Measurements from ENCODE around the gene ASB2.

DNA sequence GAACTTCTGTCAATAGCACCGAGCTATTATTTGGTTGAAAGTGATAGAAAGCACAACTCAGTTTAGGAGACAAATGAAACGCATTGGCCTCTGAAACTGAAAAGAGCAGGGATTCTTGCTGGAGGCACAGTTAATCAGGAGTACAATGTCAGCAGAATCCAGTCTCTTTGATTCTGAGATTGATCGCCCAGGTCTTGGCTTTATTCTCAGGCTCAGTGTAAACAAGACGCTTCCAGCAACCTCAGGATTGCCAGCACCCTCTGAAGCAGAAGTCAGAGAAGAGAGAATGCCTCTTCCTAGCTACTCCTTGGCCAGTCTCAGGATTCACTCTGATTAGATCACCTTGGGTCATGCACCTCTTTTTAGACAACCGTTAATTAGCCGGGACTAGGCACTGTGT lies 38.0 kb upstream of the ASB2 start:
- TF ChIP-seq POLR2AphosphoS5 (IDR thresholded peaks at IDR 0.05; ENCODE audit: low read depth): no peak
- TF ChIP-seq, protein P1, sequence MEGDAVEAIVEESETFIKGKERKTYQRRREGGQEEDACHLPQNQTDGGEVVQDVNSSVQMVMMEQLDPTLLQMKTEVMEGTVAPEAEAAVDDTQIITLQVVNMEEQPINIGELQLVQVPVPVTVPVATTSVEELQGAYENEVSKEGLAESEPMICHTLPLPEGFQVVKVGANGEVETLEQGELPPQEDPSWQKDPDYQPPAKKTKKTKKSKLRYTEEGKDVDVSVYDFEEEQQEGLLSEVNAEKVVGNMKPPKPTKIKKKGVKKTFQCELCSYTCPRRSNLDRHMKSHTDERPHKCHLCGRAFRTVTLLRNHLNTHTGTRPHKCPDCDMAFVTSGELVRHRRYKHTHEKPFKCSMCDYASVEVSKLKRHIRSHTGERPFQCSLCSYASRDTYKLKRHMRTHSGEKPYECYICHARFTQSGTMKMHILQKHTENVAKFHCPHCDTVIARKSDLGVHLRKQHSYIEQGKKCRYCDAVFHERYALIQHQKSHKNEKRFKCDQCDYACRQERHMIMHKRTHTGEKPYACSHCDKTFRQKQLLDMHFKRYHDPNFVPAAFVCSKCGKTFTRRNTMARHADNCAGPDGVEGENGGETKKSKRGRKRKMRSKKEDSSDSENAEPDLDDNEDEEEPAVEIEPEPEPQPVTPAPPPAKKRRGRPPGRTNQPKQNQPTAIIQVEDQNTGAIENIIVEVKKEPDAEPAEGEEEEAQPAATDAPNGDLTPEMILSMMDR (IDR thresholded peaks at IDR 0.05; ENCODE audit: insufficient read depth, low read length): no peak
- TF ChIP-seq, protein P2, sequence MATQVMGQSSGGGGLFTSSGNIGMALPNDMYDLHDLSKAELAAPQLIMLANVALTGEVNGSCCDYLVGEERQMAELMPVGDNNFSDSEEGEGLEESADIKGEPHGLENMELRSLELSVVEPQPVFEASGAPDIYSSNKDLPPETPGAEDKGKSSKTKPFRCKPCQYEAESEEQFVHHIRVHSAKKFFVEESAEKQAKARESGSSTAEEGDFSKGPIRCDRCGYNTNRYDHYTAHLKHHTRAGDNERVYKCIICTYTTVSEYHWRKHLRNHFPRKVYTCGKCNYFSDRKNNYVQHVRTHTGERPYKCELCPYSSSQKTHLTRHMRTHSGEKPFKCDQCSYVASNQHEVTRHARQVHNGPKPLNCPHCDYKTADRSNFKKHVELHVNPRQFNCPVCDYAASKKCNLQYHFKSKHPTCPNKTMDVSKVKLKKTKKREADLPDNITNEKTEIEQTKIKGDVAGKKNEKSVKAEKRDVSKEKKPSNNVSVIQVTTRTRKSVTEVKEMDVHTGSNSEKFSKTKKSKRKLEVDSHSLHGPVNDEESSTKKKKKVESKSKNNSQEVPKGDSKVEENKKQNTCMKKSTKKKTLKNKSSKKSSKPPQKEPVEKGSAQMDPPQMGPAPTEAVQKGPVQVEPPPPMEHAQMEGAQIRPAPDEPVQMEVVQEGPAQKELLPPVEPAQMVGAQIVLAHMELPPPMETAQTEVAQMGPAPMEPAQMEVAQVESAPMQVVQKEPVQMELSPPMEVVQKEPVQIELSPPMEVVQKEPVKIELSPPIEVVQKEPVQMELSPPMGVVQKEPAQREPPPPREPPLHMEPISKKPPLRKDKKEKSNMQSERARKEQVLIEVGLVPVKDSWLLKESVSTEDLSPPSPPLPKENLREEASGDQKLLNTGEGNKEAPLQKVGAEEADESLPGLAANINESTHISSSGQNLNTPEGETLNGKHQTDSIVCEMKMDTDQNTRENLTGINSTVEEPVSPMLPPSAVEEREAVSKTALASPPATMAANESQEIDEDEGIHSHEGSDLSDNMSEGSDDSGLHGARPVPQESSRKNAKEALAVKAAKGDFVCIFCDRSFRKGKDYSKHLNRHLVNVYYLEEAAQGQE (IDR thresholded peaks at IDR 0.05; ENCODE audit: insufficient replicate concordance, low read depth): no peak
- TF ChIP-seq GABPA (IDR thresholded peaks at IDR 0.05; ENCODE audit: low read depth): no peak

Measured in HL-60 (cell line).